Thyroid gland (tissue), 4 donors: ENCODE data around the gene OR10C1.

ENCODE experiments used
- CTCF ChIP-seq, 6 experiments: fragments of 200-600 bp in 3 of 6; fragments of 450-650 bp in 3 of 6; sonication (generic) in 3 of 6; IDR thresholded peaks; one replicate each; pipeline ENCODE4 v1.5.1; 2016 to 2019; ENCODE audit warnings: antibody characterized with exemption in 6 of 6, mild to moderate bottlenecking in 2 of 6, inconsistent platforms in 1 of 6, moderate library complexity in 1 of 6
- POLR2A ChIP-seq, 2 donors: fragments of 450-650 bp; IDR thresholded peaks; one replicate each; pipeline ENCODE4 v1.6.1; 2017; ENCODE audit warnings: antibody characterized with exemption in 2 of 2, mild to moderate bottlenecking in 2 of 2, moderate library complexity in 1 of 2

GRCh38 chr6:29477923-29478450 lies 38.9 kb downstream of the OR10C1 start:
- TF ChIP-seq CTCF (IDR thresholded peaks at IDR 0.05) (no peak), POLR2A (IDR thresholded peaks at IDR 0.05) (no peak)
